Ovary (tissue), 3 donors: ENCODE measurements around the gene SKIC8.

Source experiments
- CTCF ChIP-seq, 3 donors: fragments of 450-650 bp in 2 of 3; fragments of 200-600 bp in 1 of 3; IDR thresholded peaks; one replicate each; pipeline versions ENCODE4 v1.5.1 to v1.8.0; 2016 to 2022; ENCODE audit warnings: antibody characterized with exemption in 3 of 3, mild to moderate bottlenecking in 1 of 3
- POLR2A ChIP-seq: fragments of 450-650 bp; IDR thresholded peaks from one replicate; pipeline ENCODE4 v1.6.1; 2017; ENCODE audit warnings: antibody characterized with exemption, mild to moderate bottlenecking, moderate library complexity
- donor health status: DM: no; HTN: no; CAD: no.

- no peak for TF ChIP-seq CTCF (IDR thresholded peaks at IDR 0.05)
- no peak for TF ChIP-seq POLR2A
Observed at GRCh38 chr15:78280319-78281072, 18.9 kb downstream of the SKIC8 start.
